ENCODE measurements around the gene INPPL1. TPM values are rescaled to one million over a fixed set of nuclear protein-coding genes. Genes with fewer than 3 reads are reported as not detected.

Gene INPPL1
- polyA plus RNA-seq, 1 donor (not counting 4 experiments of a cell fraction or from before 2014, with no cell fraction given), result 44.0 TPM

DNA sequence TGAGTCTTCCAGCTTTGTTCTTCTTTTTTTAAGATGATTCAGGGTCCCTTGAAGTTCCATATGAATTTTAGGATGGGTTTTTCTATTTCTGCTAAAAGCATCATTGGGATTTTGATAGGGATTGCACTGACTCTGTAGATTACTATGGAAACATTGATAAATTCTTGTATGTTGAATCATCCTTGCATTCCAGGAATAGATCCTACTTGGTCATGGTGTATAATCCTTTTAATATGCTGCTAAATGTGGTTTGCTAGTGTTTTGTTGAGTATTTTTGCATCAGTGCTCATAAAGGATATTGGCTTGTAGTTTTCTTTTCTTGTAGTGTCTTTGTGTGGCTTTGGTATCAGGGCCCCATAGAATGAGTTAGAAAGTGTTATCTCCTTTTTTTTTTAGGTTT lies 54.3 kb downstream of the INPPL1 start:
- H3K79me2 ChIP-seq (ENCODE audit: control insufficient read depth, insufficient read depth, low read length), result no peaks in the 10 kb centered on the region
- no peak overlapping the region for H3K4me2 ChIP-seq (ENCODE audit: control insufficient read depth, extremely low read depth, insufficient read depth, low read depth, low read length)
- no peak overlapping the region for H3K9ac ChIP-seq (ENCODE audit: control insufficient read depth, extremely low read depth, insufficient read depth, low read length)
- H3K9me3 ChIP-seq (ENCODE audit: control insufficient read depth, low read depth, low read length), result no peaks in the 10 kb centered on the region
- H3K27ac ChIP-seq (ENCODE audit: control insufficient read depth, insufficient read depth, low read length), result no peak overlapping the region
- no peak for FAIRE-seq
- dilution Hi-C loops (cut with MboI; ENCODE audit: extremely low pct_ligation_motif_present, low sequenced_read_pairs), result no loop called here
- DNase-seq (ENCODE audit: low read depth, low spot score), result no peak
- TF ChIP-seq, protein P1, sequence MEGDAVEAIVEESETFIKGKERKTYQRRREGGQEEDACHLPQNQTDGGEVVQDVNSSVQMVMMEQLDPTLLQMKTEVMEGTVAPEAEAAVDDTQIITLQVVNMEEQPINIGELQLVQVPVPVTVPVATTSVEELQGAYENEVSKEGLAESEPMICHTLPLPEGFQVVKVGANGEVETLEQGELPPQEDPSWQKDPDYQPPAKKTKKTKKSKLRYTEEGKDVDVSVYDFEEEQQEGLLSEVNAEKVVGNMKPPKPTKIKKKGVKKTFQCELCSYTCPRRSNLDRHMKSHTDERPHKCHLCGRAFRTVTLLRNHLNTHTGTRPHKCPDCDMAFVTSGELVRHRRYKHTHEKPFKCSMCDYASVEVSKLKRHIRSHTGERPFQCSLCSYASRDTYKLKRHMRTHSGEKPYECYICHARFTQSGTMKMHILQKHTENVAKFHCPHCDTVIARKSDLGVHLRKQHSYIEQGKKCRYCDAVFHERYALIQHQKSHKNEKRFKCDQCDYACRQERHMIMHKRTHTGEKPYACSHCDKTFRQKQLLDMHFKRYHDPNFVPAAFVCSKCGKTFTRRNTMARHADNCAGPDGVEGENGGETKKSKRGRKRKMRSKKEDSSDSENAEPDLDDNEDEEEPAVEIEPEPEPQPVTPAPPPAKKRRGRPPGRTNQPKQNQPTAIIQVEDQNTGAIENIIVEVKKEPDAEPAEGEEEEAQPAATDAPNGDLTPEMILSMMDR (optimal IDR thresholded peaks at IDR 0.05 in 1 of 3, IDR thresholded peaks at IDR 0.05 in 1 of 3, conservative IDR thresholded peaks at IDR 0.05 in 1 of 3; ENCODE audit: extremely low read depth in 1 of 3, insufficient read depth in 2 of 3, low read length in 3 of 3), result no peak
- no peak for TF ChIP-seq EZH2 (IDR thresholded peaks at IDR 0.05; ENCODE audit: low read length)
- no peak overlapping the region for H2AFZ ChIP-seq (ENCODE audit: control insufficient read depth, low read length)
- no peaks in the 10 kb centered on the region for H3K27me3 ChIP-seq (ENCODE audit: control insufficient read depth, extremely low read depth, insufficient read depth, low read length)
- H3K4me1 ChIP-seq (ENCODE audit: control insufficient read depth, extremely low read depth, insufficient read depth, low read length), result peaks cover 3% of the 10 kb centered on the region
- no peaks in the 10 kb centered on the region for H3K9me1 ChIP-seq (ENCODE audit: control insufficient read depth, extremely low read depth, insufficient read depth, low read length)
- no peaks in the 10 kb centered on the region for H3K36me3 ChIP-seq (ENCODE audit: control insufficient read depth in 2 of 2, extremely low read depth in 1 of 2, insufficient read depth in 2 of 2, low read length in 2 of 2)
- no peaks in the 10 kb centered on the region for H4K20me1 ChIP-seq (ENCODE audit: control insufficient read depth, extremely low read depth, insufficient read depth, low read length)
- H3K4me3 ChIP-seq (ENCODE audit: control insufficient read depth in 2 of 3, extremely low read depth in 1 of 3, insufficient read depth in 2 of 3, low read depth in 1 of 3, low read length in 3 of 3), result no peak overlapping the region

DNA sequence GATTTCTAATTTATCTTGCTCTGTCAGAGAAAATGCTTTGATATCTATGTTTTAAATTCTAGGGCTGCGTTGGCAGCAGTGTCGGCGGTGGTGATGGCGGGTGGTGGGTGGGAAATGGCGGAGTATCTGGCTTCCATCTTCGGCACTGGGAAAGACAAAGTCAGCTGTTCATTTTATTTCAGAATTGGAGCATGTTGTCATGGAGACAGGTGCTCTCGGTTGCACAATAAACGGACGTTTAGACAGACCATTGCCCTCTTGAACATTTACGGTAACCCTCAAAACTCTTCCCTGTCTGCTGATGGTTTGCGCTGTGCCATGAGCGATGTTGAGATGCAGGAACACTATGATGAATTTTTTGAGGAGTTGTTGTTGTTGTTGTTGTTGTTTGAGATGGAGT lies 55.5 kb downstream of the INPPL1 start:
- Histone ChIP-seq H2AFZ (ENCODE audit: control insufficient read depth, low read length) (no peak overlapping the region), H3K4me2 (ENCODE audit: control insufficient read depth, extremely low read depth, insufficient read depth, low read depth, low read length) (no peak overlapping the region), H3K36me3 (ENCODE audit: control insufficient read depth in 2 of 2, extremely low read depth in 1 of 2, insufficient read depth in 2 of 2, low read length in 2 of 2) (no peaks in the 10 kb centered on the region), H3K4me1 (ENCODE audit: control insufficient read depth, extremely low read depth, insufficient read depth, low read length) (peaks cover 3% of the 10 kb centered on the region), H3K79me2 (ENCODE audit: control insufficient read depth, insufficient read depth, low read length) (no peaks in the 10 kb centered on the region), H3K27me3 (ENCODE audit: control insufficient read depth, extremely low read depth, insufficient read depth, low read length) (no peaks in the 10 kb centered on the region), H3K9ac (ENCODE audit: control insufficient read depth, extremely low read depth, insufficient read depth, low read length) (no peak overlapping the region), H3K4me3 (ENCODE audit: control insufficient read depth in 2 of 3, extremely low read depth in 1 of 3, insufficient read depth in 2 of 3, low read depth in 1 of 3, low read length in 3 of 3) (no peak overlapping the region), H4K20me1 (ENCODE audit: control insufficient read depth, extremely low read depth, insufficient read depth, low read length) (no peaks in the 10 kb centered on the region), H3K27ac (ENCODE audit: control insufficient read depth, insufficient read depth, low read length) (no peak overlapping the region), H3K9me3 (ENCODE audit: control insufficient read depth, low read depth, low read length) (no peaks in the 10 kb centered on the region), H3K9me1 (ENCODE audit: control insufficient read depth, extremely low read depth, insufficient read depth, low read length) (no peaks in the 10 kb centered on the region)
- DNase-seq (ENCODE audit: low read depth, low spot score), result no peak
- TF ChIP-seq, protein P1 (optimal IDR thresholded peaks at IDR 0.05 in 1 of 3, IDR thresholded peaks at IDR 0.05 in 1 of 3, conservative IDR thresholded peaks at IDR 0.05 in 1 of 3; ENCODE audit: extremely low read depth in 1 of 3, insufficient read depth in 2 of 3, low read length in 3 of 3), result no peak
- no peak for TF ChIP-seq EZH2 (IDR thresholded peaks at IDR 0.05; ENCODE audit: low read length)
- FAIRE-seq, result no peak
- dilution Hi-C loops (cut with MboI; ENCODE audit: extremely low pct_ligation_motif_present, low sequenced_read_pairs), result no loop called here
